GM19240 (cell line): ENCODE results near the gene PPHLN1.
A peak's percentile ranks its signal among the peaks of the same experiment; 100 is the strongest.

Experiments
- DNase-seq: peaks from one replicate; pipeline ENCODE4 v3.0.0; 2011; ENCODE audit warnings: low spot score; ENCODE audit not compliant: insufficient read length

Gene PPHLN1

GRCh38 chr12:42481368-42481767, 155.4 kb downstream of the PPHLN1 start:
- DNase-seq, result no peak

- DNase-seq, result no peak
These were observed 156.2 kb downstream of the PPHLN1 start for GRCh38 chr12:42482041-42482747.

GRCh38 chr12:42482748-42483520, 157.0 kb downstream of the PPHLN1 start:
- peak; percentile 51 for DNase-seq

- no peak for DNase-seq
These were observed 157.5 kb downstream of the PPHLN1 start for GRCh38 chr12:42483521-42483790.

- DNase-seq, result no peak
These were observed 159.0 kb downstream of the PPHLN1 start for GRCh38 chr12:42484996-42485395.

- no peak for DNase-seq
These were observed 159.9 kb downstream of the PPHLN1 start for GRCh38 chr12:42485823-42486222.

- no peak for DNase-seq
These were observed 160.4 kb downstream of the PPHLN1 start for GRCh38 chr12:42486407-42486806.

- DNase-seq, result no peak
These were observed 164.4 kb downstream of the PPHLN1 start for GRCh38 chr12:42490261-42490842.
